HCT116 (cell line): ENCODE results near the gene FATE1. TPM values are rescaled to one million over a fixed set of nuclear protein-coding genes. Genes with fewer than 3 reads are reported as not detected.

Experiments used
- ATAC-seq: fragments of 200-7000 bp; cut with Tn5 transposase; 2 replicates; pipeline ENCODE4 v1.9.1; 2020; ENCODE audit warnings: mild to moderate bottlenecking, moderate library complexity
- BruUV-seq: library from RNA; stranded (reverse); fragments of 400-500 nt; replicated peaks from 2 replicates; lab custom pipeline; 2021; lab: Mats Ljungman, UMichigan
- CTCF ChIA-PET: fragments of 300-600 bp; sonication (Branson Sonifier 250); formaldehyde crosslinking; loops from one replicate; lab custom pipeline; 2021; ENCODE audit warnings: antibody characterized with exemption; lab: Charles Lee
- POLR2A ChIA-PET: fragments of 300-600, 350-600 bp; sonication (Branson Sonifier 250); formaldehyde crosslinking; loops from one replicate; lab custom pipeline; 2021; ENCODE audit warnings: antibody characterized with exemption; lab: Charles Lee
- RAD21 ChIA-PET, 2 experiments: fragments of 300-600 bp; sonication (Branson Sonifier 250); formaldehyde crosslinking; loops; one replicate each; lab custom pipeline; 2023; ENCODE audit warnings: low total read pairs in 2 of 2; ENCODE audit not compliant: uncharacterized antibody in 2 of 2, unreplicated experiment in 2 of 2, low non-redundant PET in 1 of 2; lab: Charles Lee
- DNase-seq: peaks from one replicate; pipeline ENCODE4 v3.0.0-alpha.2; 2010; ENCODE audit warnings: low read depth, low spot score
- H2AFZ ChIP-seq: fragments of 200-600 bp; shearing (Covaris generic), sonication (generic); 2 replicates; pipeline ENCODE4 v1.6.1; 2017; ENCODE audit warnings: low read depth, mixed run types, mixed read lengths, antibody characterized with exemption, low read length; ENCODE audit not compliant: poor library complexity, severe bottlenecking
- H3K27ac ChIP-seq: 2 replicates; pipeline ENCODE4 v1.5.1; 2012; ENCODE audit warnings: low read depth, low read length
- H3K27me3 ChIP-seq: fragments of 200-600 bp; sonication (generic); 2 replicates; pipeline ENCODE4 v1.6.1; 2016; ENCODE audit warnings: mixed run types, low read length, mixed read lengths; ENCODE audit not compliant: insufficient read depth
- H3K36me3 ChIP-seq, 2 experiments: fragments of 200-500 bp in 1 of 2; fragments of 200-600 bp in 1 of 2; sonication (Bioruptor generic) in 1 of 2; sonication (generic) in 1 of 2; 2 replicates each; pipeline versions ENCODE4 v1.5.1 to v1.6.1; 2014 to 2016; ENCODE audit warnings: low read length in 2 of 2, inconsistent platforms in 1 of 2, mixed read lengths in 1 of 2, mixed run types in 1 of 2; ENCODE audit not compliant: insufficient read depth in 2 of 2, control insufficient read depth in 1 of 2
- H3K4me1 ChIP-seq, 2 experiments: fragments of 200-600 bp in 1 of 2; sonication (generic) in 1 of 2; 2 replicates each; pipeline versions ENCODE4 v1.5.1 to v1.6.1; 2012 to 2017; ENCODE audit warnings: low read length in 2 of 2, inconsistent platforms in 1 of 2, mild to moderate bottlenecking in 1 of 2, mixed read lengths in 1 of 2, mixed run types in 1 of 2, moderate library complexity in 1 of 2; ENCODE audit not compliant: insufficient read depth in 2 of 2, control insufficient read depth in 1 of 2
- H3K4me2 ChIP-seq: fragments of 200-600 bp; sonication (generic); 2 replicates; pipeline ENCODE4 v1.6.1; 2017; ENCODE audit warnings: mixed run types, low read length, mixed read lengths
- H3K4me3 ChIP-seq, 2 experiments: fragments of 200-600 bp in 1 of 2; sonication (generic) in 1 of 2; replicated peaks in 1 of 2; 2 replicates each; pipeline ENCODE4 v1.5.1; 2011 to 2016; ENCODE audit warnings: low read length in 2 of 2, control low read depth in 1 of 2, low read depth in 1 of 2, mild to moderate bottlenecking in 1 of 2, mixed read lengths in 1 of 2, mixed run types in 1 of 2
- H3K79me2 ChIP-seq: fragments of 200-600 bp; sonication (generic); 2 replicates; pipeline ENCODE4 v1.6.1; 2017; ENCODE audit warnings: mild to moderate bottlenecking, mixed run types, low read length, moderate library complexity, mixed read lengths; ENCODE audit not compliant: insufficient read depth
- H3K9ac ChIP-seq: fragments of 200-600 bp; sonication (generic); 2 replicates; pipeline ENCODE4 v1.6.1; 2016; ENCODE audit warnings: low read length, mixed read lengths
- H3K9me2 ChIP-seq: fragments of 200-600 bp; sonication (generic), shearing (Covaris generic); 2 replicates; pipeline ENCODE4 v1.6.1; 2017; ENCODE audit warnings: mixed run types, mild to moderate bottlenecking, moderate library complexity; ENCODE audit not compliant: insufficient read depth
- H3K9me3 ChIP-seq, 2 experiments: fragments of 200-500 bp in 1 of 2; fragments of 200-600 bp in 1 of 2; sonication (Bioruptor generic) in 1 of 2; sonication (generic) in 1 of 2; 2 replicates each; pipeline ENCODE4 v1.6.1; 2014 to 2017; ENCODE audit warnings: low read length in 2 of 2, mixed read lengths in 2 of 2, inconsistent platforms in 1 of 2, low read depth in 1 of 2, mild to moderate bottlenecking in 1 of 2, mixed run types in 1 of 2, moderate library complexity in 1 of 2; ENCODE audit not compliant: control insufficient read depth in 1 of 2, insufficient read depth in 1 of 2
- H4K20me1 ChIP-seq: fragments of 200-600 bp; sonication (generic), shearing (Covaris generic); 2 replicates; pipeline ENCODE4 v1.6.1; 2017; ENCODE audit warnings: mixed run types, mild to moderate bottlenecking, moderate library complexity; ENCODE audit not compliant: insufficient read depth
- CBX3 ChIP-seq: IDR thresholded peaks from 2 replicates; pipeline ENCODE4 v1.6.1; 2012; ENCODE audit warnings: low read depth
- EGR1 ChIP-seq: IDR thresholded peaks from 2 replicates; pipeline ENCODE4 v1.6.1; 2012; ENCODE audit warnings: low read depth
- JUND ChIP-seq: IDR thresholded peaks from 2 replicates; pipeline ENCODE4 v1.6.1; 2012
- SIN3A ChIP-seq: IDR thresholded peaks from 2 replicates; pipeline ENCODE4 v1.6.1; 2012; ENCODE audit warnings: low read depth
- SRF ChIP-seq: IDR thresholded peaks from 2 replicates; pipeline ENCODE4 v1.6.1; 2012; ENCODE audit warnings: low read depth
- TCF7L2 ChIP-seq: IDR thresholded peaks from 2 replicates; pipeline ENCODE4 v1.7.0; 2011; ENCODE audit warnings: borderline replicate concordance, inconsistent platforms; ENCODE audit not compliant: insufficient read depth, insufficient read length; ENCODE audit errors: extremely low read depth
- YY1 ChIP-seq: IDR thresholded peaks from 2 replicates; pipeline ENCODE4 v1.6.1; 2011; ENCODE audit warnings: low read length, low read depth, moderate library complexity, mild to moderate bottlenecking; ENCODE audit not compliant: insufficient replicate concordance; ENCODE audit errors: extremely low read depth
- ZBTB33 ChIP-seq: IDR thresholded peaks from 2 replicates; pipeline ENCODE4 v1.6.1; 2011; ENCODE audit warnings: mild to moderate bottlenecking, low read length, moderate library complexity; ENCODE audit not compliant: insufficient replicate concordance; ENCODE audit errors: extremely low read depth
- ZNF274 ChIP-seq: fragments of 200-500 bp; sonication (Bioruptor generic); IDR thresholded peaks from 2 replicates; pipeline ENCODE4 v1.6.1; 2014; ENCODE audit warnings: mild to moderate bottlenecking, low read depth, low read length, inconsistent platforms
- intact Hi-C: fragments of 100-400 bp; cut with micrococcal nuclease; formaldehyde crosslinking; loops from 2 replicates; pipeline ENCODE4 v1.10.0; 2022
- total RNA-seq: library from RNA; stranded (reverse); gene quantifications from one replicate; pipeline ENCODE4 v1.2.1, GENCODE V29; 2021; ENCODE audit not compliant: unreplicated experiment
- TF ChIP-seq, protein P1 (sequence below), 3 experiments: fragments of 200-600 bp in 1 of 3; sonication (generic) in 1 of 3; IDR thresholded peaks in 2 of 3; conservative IDR thresholded peaks in 1 of 3; 2 replicates each; pipeline ENCODE4 v1.5.1; 2012 to 2017; ENCODE audit warnings: low read depth in 2 of 3, low read length in 2 of 3, antibody characterized with exemption in 1 of 3, borderline replicate concordance in 1 of 3, control low read depth in 1 of 3, mild to moderate bottlenecking in 1 of 3, mixed read lengths in 1 of 3, mixed run types in 1 of 3, moderate library complexity in 1 of 3; ENCODE audit not compliant: insufficient read depth in 1 of 3
- TF ChIP-seq, protein P2 (sequence below): IDR thresholded peaks from 2 replicates; pipeline ENCODE4 v1.6.1; 2012

The FATE1 gene
- total RNA-seq, 1 experiment from 2014 or later: not detected

DNA sequence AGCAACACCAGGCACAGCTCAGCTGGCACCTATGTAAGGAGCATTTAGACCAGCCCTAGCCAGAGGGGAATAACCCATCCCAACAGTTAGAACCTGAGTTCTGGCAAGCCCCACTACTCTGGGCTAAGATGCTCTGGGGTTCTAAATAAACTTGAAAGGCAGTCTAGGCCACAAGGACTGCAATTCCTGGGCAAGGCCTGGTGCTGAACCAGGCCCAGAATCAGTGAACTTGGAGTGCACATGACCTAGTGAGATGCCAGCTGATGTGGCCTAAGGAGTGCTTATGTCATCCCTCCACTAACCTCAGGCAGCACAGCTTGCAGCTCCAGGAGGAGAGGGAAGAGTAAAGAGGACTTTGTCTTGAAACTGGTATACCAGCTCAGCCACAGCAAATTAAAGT, 28.2 kb upstream of the FATE1 start (continued):
- TF ChIP-seq ZNF274 (no peak), EGR1 (no peak)

- Histone ChIP-seq H3K79me2 (no peaks in the 10 kb centered on the region), H3K9ac (no peak overlapping the region), H3K27ac (no peak overlapping the region), H3K36me3 (no peaks in the 10 kb centered on the region), H3K4me3 (no peak overlapping the region), H3K4me1 (no peaks in the 10 kb centered on the region), H3K27me3 (no peaks in the 10 kb centered on the region), H3K4me2 (no peak overlapping the region), H3K9me3 (no peaks in the 10 kb centered on the region), H4K20me1 (no peaks in the 10 kb centered on the region), H2AFZ (no peak overlapping the region), H3K9me2 (no peaks in the 10 kb centered on the region)
- ChIA-PET RAD21 (no interaction called here), POLR2A (no interaction called here), CTCF (no interaction called here)
- DNase-seq (no peak), ATAC-seq (no peak)
- intact Hi-C loops: no loop called here
- TF ChIP-seq CBX3 (no peak), JUND (no peak), ZNF274 (no peak)
- TF ChIP-seq, protein P1, sequence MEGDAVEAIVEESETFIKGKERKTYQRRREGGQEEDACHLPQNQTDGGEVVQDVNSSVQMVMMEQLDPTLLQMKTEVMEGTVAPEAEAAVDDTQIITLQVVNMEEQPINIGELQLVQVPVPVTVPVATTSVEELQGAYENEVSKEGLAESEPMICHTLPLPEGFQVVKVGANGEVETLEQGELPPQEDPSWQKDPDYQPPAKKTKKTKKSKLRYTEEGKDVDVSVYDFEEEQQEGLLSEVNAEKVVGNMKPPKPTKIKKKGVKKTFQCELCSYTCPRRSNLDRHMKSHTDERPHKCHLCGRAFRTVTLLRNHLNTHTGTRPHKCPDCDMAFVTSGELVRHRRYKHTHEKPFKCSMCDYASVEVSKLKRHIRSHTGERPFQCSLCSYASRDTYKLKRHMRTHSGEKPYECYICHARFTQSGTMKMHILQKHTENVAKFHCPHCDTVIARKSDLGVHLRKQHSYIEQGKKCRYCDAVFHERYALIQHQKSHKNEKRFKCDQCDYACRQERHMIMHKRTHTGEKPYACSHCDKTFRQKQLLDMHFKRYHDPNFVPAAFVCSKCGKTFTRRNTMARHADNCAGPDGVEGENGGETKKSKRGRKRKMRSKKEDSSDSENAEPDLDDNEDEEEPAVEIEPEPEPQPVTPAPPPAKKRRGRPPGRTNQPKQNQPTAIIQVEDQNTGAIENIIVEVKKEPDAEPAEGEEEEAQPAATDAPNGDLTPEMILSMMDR (IDR thresholded peaks at IDR 0.05 in 2 of 3, conservative IDR thresholded peaks at IDR 0.05 in 1 of 3; ENCODE audit: borderline replicate concordance in 1 of 3, insufficient read depth in 1 of 3, low read depth in 2 of 3, low read length in 2 of 3): no peak
- BruUV-seq: no TSS peak
Observed at GRCh38 chrX:151688695-151689094, 27.1 kb upstream of the FATE1 start.

DNA sequence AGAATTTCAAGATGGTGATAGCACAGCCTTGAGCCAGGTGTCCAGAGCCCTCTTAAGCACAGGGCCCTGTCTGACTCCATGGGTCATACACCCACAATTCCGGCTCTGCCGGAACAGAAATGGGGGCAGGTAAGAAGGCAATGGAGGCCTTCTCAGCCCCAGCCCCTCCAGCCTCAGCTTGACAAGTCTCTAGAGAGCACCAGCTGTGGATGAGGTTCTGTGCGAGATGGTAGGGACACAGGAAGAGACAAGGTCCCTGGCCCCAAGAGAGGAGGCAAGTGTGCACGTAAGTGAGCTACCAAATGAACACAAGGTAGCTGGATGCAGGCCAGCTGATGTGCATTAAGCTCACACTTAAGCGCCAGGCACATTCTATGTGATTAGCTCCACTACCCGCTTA, 23.0 kb upstream of the FATE1 start:
- no peak overlapping the region for H3K4me2 ChIP-seq
- RAD21 ChIA-PET: no interaction called here
- H3K9me3 ChIP-seq: no peaks in the 10 kb centered on the region
- H3K4me3 ChIP-seq: no peak overlapping the region
- H3K79me2 ChIP-seq: no peaks in the 10 kb centered on the region
- H3K27ac ChIP-seq: no peak overlapping the region
- intact Hi-C loops: no loop called here
- ATAC-seq (no peak), DNase-seq (no peak)
- POLR2A ChIA-PET: no interaction called here
- CTCF ChIA-PET: no interaction called here
- no peaks in the 10 kb centered on the region for H3K9me2 ChIP-seq
- H4K20me1 ChIP-seq: no peaks in the 10 kb centered on the region
- H3K27me3 ChIP-seq: no peaks in the 10 kb centered on the region
- H3K36me3 ChIP-seq: no peaks in the 10 kb centered on the region
- H3K9ac ChIP-seq: no peak overlapping the region
- H2AFZ ChIP-seq: no peak overlapping the region
- no TSS peak for BruUV-seq
- no peaks in the 10 kb centered on the region for H3K4me1 ChIP-seq
- TF ChIP-seq, protein P1 (IDR thresholded peaks at IDR 0.05 in 2 of 3, conservative IDR thresholded peaks at IDR 0.05 in 1 of 3; ENCODE audit: borderline replicate concordance in 1 of 3, insufficient read depth in 1 of 3, low read depth in 2 of 3, low read length in 2 of 3): no peak
- TF ChIP-seq ZBTB33 (no peak), SIN3A (no peak), SRF (no peak), TCF7L2 (no peak), YY1 (no peak), CBX3 (no peak)
- TF ChIP-seq, protein P2, sequence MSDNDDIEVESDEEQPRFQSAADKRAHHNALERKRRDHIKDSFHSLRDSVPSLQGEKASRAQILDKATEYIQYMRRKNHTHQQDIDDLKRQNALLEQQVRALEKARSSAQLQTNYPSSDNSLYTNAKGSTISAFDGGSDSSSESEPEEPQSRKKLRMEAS: no peak
